GM12891 (cell line): ENCODE results near the gene UIMC1.
A peak's percentile ranks its signal among the peaks of the same experiment; 100 is the strongest.

Experiments used
- DNase-seq: peaks from one replicate; pipeline ENCODE4 v3.0.0; 2011; ENCODE audit warnings: low spot score; ENCODE audit not compliant: insufficient read length
- FAIRE-seq: peaks from 2 replicates; lab custom pipeline; 2011; peaks lifted over from hg19 to GRCh38; lab: Jason Lieb, UNC
- PAX5 ChIP-seq: IDR thresholded peaks from 2 replicates; pipeline ENCODE4 v1.6.1; 2011; ENCODE audit warnings: low read length, moderate library complexity, mild to moderate bottlenecking; ENCODE audit not compliant: insufficient read depth, severe bottlenecking
- POLR2A ChIP-seq: IDR thresholded peaks from 2 replicates; pipeline ENCODE4 v1.6.1; 2011; ENCODE audit warnings: low read depth, low read length, control low read depth
- POLR2AphosphoS5 ChIP-seq: IDR thresholded peaks from 2 replicates; pipeline ENCODE4 v1.6.1; 2011; ENCODE audit warnings: low read depth, low read length, control low read depth
- POU2F2 ChIP-seq: IDR thresholded peaks from 2 replicates; pipeline ENCODE4 v1.6.1; 2011; ENCODE audit warnings: low read depth, mild to moderate bottlenecking, control low read depth, low read length, moderate library complexity
- SPI1 ChIP-seq: IDR thresholded peaks from 2 replicates; pipeline ENCODE4 v1.6.1; 2011; ENCODE audit warnings: low read depth, low read length, control low read depth
- TAF1 ChIP-seq: IDR thresholded peaks from 2 replicates; pipeline ENCODE4 v1.6.1; 2011; ENCODE audit warnings: low read depth, low read length, control low read depth

The UIMC1 gene

GRCh38 chr5:176916337-176916736 lies 90.2 kb downstream of the UIMC1 start:
- DNase-seq (no peak), FAIRE-seq (no peak)
- TF ChIP-seq SPI1, result no peak

GRCh38 chr5:176915906-176916305 lies 90.7 kb downstream of the UIMC1 start:
- no peak for DNase-seq
- TF ChIP-seq TAF1 (no peak), POLR2AphosphoS5 (no peak), POU2F2 (no peak), SPI1 (no peak)
- no peak for FAIRE-seq

- no peak for DNase-seq
Measured at GRCh38 chr5:176912115-176912514, 94.5 kb downstream of the UIMC1 start.

GRCh38 chr5:176908675-176909368 lies 97.8 kb downstream of the UIMC1 start:
- TF ChIP-seq POLR2A (no peak), POLR2AphosphoS5 (no peak), SPI1 (no peak), TAF1 (no peak), POU2F2 (no peak), PAX5 (no peak)
- FAIRE-seq, result no peak
- DNase-seq, result no peak

More at GRCh38 chr5:176912115-176912514, 94.5 kb downstream of the UIMC1 start:
- TF ChIP-seq PAX5 (no peak), POLR2AphosphoS5 (no peak), SPI1 (no peak)
- no peak for FAIRE-seq

- no peak for TF ChIP-seq POLR2AphosphoS5
- TF ChIP-seq POLR2A, result no peak
- no peak for TF ChIP-seq TAF1
- TF ChIP-seq SPI1, result no peak
- TF ChIP-seq POU2F2, result no peak
- no peak for TF ChIP-seq PAX5
- DNase-seq (no peak), FAIRE-seq (no peak)
Measured at GRCh38 chr5:176906796-176907195, 99.8 kb downstream of the UIMC1 start.

GRCh38 chr5:176906126-176906525 lies 100.5 kb downstream of the UIMC1 start:
- TF ChIP-seq POU2F2 (no peak), POLR2AphosphoS5 (no peak), SPI1 (no peak), POLR2A (no peak), PAX5 (no peak), TAF1 (no peak)
- FAIRE-seq (no peak), DNase-seq (no peak)

GRCh38 chr5:176904276-176904675 lies 102.3 kb downstream of the UIMC1 start:
- DNase-seq (no peak), FAIRE-seq (no peak)
- TF ChIP-seq SPI1, result no peak
- TF ChIP-seq POLR2A, result no peak
- no peak for TF ChIP-seq POU2F2
- no peak for TF ChIP-seq TAF1
- TF ChIP-seq POLR2AphosphoS5, result no peak
- TF ChIP-seq PAX5, result no peak

- peak; percentile 23 for FAIRE-seq
- TF ChIP-seq PAX5 (no peak), POLR2A (no peak), SPI1 (no peak), POLR2AphosphoS5 (no peak), TAF1 (no peak), POU2F2 (no peak)
- DNase-seq, result no peak
Measured at GRCh38 chr5:176902911-176903664, 103.5 kb downstream of the UIMC1 start.

GRCh38 chr5:176902102-176902814 lies 104.3 kb downstream of the UIMC1 start:
- no peak for DNase-seq
- TF ChIP-seq POU2F2, result no peak
- no peak for TF ChIP-seq PAX5
- no peak for TF ChIP-seq POLR2AphosphoS5
- no peak for TF ChIP-seq TAF1
- TF ChIP-seq SPI1, result no peak
- TF ChIP-seq POLR2A, result no peak
- no peak for FAIRE-seq
